Esophagus (tissue), 2 donors: ENCODE data around the gene FBN2. TPM values are rescaled to one million over a fixed set of nuclear protein-coding genes. Genes with fewer than 3 reads are reported as not detected.

Experiments
- H3K27ac ChIP-seq, 2 donors: one replicate each; pipeline ENCODE4 v1.5.1; 2013; ENCODE audit warnings: low read depth in 2 of 2, mild to moderate bottlenecking in 2 of 2, inconsistent platforms in 1 of 2, low read length in 1 of 2, moderate library complexity in 1 of 2
- H3K27me3 ChIP-seq, 2 donors: one replicate each; pipeline ENCODE4 v1.6.1; 2013; ENCODE audit warnings: low read length in 2 of 2, control low read depth in 1 of 2, mild to moderate bottlenecking in 1 of 2; ENCODE audit not compliant: insufficient read depth in 2 of 2, control insufficient read depth in 1 of 2
- H3K36me3 ChIP-seq, 2 donors: one replicate each; pipeline ENCODE4 v1.6.1; 2013; ENCODE audit warnings: low read length in 1 of 2; ENCODE audit not compliant: control insufficient read depth in 2 of 2, insufficient read depth in 2 of 2
- H3K4me1 ChIP-seq, 2 donors: one replicate each; pipeline ENCODE4 v1.6.1; 2013; ENCODE audit warnings: low read length in 1 of 2; ENCODE audit not compliant: control insufficient read depth in 2 of 2, insufficient read depth in 2 of 2
- H3K4me3 ChIP-seq, 2 donors: one replicate each; pipeline ENCODE4 v1.5.1; 2013; ENCODE audit warnings: low read length in 2 of 2, mild to moderate bottlenecking in 2 of 2, low read depth in 1 of 2, moderate library complexity in 1 of 2
- H3K9me3 ChIP-seq, 2 donors: one replicate each; pipeline ENCODE4 v1.6.1; 2013; ENCODE audit warnings: mild to moderate bottlenecking in 2 of 2, low read depth in 1 of 2, low read length in 1 of 2, moderate library complexity in 1 of 2; ENCODE audit not compliant: control insufficient read depth in 2 of 2, insufficient read depth in 1 of 2
- WGBS, 2 donors: extraction: QIAGEN DNeasy Blood & Tissue Kit; methylation state at CpG; one replicate each; pipeline ENCODE4 v1.1.7; 2013; 5-methylcytosine and 5-hydroxymethylcytosine counted together
- polyA plus RNA-seq, 2 donors: library from polyadenylated mRNA; stranded (reverse); fragments of 200-250 nt; gene quantifications; one replicate each; pipeline ENCODE4 v1.2.3, GENCODE V29; 2013
- donor health status: healthy with polysubstance abuse.
- donor health status: Bipolar disorder and iron deficiency.

FBN2 gene
- polyA plus RNA-seq, 2 donors, result 0.09 to 0.14 TPM

DNA sequence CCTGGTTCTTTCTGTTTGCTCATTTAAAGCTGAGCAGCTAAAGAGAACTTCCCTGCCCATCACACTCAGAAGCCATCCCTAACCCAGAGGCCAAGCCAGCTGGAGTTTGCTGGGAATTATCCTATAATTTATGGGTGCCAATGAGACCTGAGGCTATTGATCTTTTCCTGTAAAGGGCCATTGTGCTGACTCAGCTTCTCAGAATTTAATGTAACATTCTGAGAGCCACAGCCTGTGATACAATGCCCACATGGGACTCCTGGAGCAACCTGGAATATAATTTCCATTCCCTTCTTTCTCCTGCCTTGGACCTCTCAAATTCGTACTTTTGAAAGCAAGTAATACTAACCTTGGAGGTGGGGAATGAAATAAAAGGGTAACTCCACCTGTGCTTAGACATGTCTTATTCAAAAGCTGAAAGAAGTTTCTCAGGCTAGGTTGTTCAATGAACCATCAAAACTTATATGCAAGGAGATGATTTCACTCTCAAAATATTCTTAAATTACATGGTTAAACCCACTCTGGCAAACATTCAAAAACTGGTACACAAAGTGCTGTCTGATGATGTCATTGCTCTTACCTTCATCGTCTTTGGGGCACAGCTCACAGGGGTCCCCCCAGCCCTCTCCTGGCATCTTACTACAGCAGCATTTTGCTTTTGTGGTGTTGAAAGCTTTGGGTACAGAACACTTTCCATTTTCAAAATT, 247.7 kb downstream of the FBN2 start:
- WGBS, 2 donors, result 44 to 47% methylated on average over 2 of the region's 2 CpGs
- Histone ChIP-seq H3K27ac (no peak overlapping the region), H3K27me3 (no peaks in the 10 kb centered on the region), H3K9me3 (no peaks in the 10 kb centered on the region), H3K4me3 (no peak overlapping the region), H3K4me1 (no peaks in the 10 kb centered on the region), H3K36me3 (no peaks in the 10 kb centered on the region)

DNA sequence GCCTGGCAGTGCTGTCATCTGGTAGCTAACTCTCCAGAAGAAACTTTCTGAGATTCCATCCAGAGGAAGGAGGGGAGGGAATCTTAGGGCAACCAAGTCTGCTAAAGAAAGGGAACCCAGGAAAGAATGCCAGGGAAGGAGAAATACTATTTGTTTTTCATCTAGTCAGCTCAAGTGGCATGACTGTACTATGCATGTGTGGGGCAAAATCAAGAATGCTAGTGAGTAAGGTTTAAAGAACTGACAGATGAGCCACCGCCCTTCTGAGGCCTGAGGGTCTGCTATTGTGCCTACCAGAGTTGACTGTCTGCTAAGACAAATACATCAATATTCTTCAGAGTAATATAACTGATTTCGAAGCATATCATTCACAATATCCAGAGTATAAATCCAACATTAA, 250.3 kb downstream of the FBN2 start:
- no peak overlapping the region for H3K4me3 ChIP-seq
- H3K36me3 ChIP-seq, result no peaks in the 10 kb centered on the region
- H3K27ac ChIP-seq, result no peak overlapping the region
- H3K4me1 ChIP-seq, result no peaks in the 10 kb centered on the region
- no peaks in the 10 kb centered on the region for H3K27me3 ChIP-seq
- H3K9me3 ChIP-seq, result no peaks in the 10 kb centered on the region
- WGBS, 2 donors, result 76 to 87% methylated on average over 2 of the region's 2 CpGs

DNA sequence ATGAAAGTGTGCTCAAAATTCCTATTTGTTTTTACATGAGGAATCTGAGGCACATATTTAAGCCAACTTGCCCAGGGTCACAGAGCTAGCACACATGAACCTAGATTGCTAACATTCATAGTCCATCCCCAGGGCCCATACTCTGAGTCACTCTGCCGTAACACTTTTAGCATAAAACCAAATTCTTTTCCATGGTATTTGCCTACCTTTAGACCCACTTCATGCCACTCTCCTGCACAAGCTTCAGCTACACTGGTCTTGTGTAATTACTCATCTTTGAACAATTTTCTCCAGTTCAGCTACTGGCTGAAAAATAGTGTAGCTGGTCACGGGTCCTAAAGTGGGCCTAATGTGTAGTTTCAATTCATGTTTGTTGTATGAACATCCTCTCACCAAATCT, 253.8 kb downstream of the FBN2 start:
- whole genome bisulfite sequencing, 2 donors, result 91 to 92% methylated on average over 2 of the region's 2 CpGs

DNA sequence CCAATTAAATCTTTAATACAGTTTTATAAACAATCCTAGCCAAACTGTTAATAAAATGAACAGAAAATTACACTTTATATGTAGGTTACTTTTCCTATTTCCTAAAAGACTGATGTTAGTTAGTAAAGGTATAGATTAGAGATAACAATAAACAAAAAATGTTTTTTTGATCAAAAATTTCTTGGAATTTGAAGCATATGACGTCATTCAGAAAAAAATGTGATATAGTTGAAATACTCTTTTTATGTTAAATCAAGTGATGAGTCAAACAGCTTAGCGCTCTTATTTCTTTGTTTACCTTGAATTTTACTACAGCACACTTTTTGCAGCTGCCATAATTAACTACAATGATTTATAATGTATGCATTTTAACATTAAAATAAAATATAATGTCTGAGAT, 258.7 kb downstream of the FBN2 start:
- H3K4me1 ChIP-seq, result no peaks in the 10 kb centered on the region
- H3K36me3 ChIP-seq, result no peaks in the 10 kb centered on the region
- H3K9me3 ChIP-seq, result no peaks in the 10 kb centered on the region
- no peak overlapping the region for H3K4me3 ChIP-seq
- WGBS, 2 donors, result 26 to 55% methylated on average over 2 of the region's 2 CpGs
- H3K27me3 ChIP-seq, result no peaks in the 10 kb centered on the region
- no peak overlapping the region for H3K27ac ChIP-seq

More for the DNA sequence above, 253.8 kb downstream of the FBN2 start:
- no peaks in the 10 kb centered on the region for H3K27me3 ChIP-seq
- H3K4me3 ChIP-seq, result no peak overlapping the region
- no peak overlapping the region for H3K27ac ChIP-seq
- no peaks in the 10 kb centered on the region for H3K9me3 ChIP-seq
- H3K36me3 ChIP-seq, result no peaks in the 10 kb centered on the region
- no peaks in the 10 kb centered on the region for H3K4me1 ChIP-seq

DNA sequence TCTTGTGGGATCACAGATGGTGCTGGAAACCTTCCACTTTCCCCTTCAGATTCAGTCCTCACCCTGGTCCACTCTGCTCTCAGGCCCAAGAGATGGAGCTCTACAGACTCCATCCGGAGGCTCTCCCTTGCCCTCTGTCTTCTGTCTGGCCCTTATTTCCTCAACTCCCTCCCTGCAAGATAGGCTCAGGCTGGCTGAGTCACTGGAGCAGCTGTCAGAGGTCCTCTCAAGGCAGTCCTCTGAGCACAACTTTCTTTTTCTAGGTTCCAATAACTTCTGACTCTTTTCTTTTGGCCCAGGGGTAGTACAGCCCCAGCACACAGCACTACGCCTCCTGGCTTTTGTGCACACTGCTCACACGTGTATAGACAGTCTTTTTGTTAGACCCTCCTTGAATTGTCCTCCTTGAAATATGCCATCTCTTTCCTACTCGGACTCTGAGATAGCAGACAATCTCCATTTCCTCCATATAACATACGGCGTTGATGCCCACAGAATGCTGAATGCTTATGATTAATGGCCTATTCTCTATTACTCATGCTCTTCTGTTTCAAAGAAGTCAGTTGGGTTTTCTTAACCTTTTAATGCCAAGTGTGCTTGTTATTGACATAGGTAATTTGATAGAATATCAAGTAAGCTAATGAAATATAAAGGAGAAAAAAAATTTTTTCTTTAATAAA, 261.4 kb downstream of the FBN2 start:
- Histone ChIP-seq H3K4me1 (no peaks in the 10 kb centered on the region), H3K27ac (no peak overlapping the region), H3K27me3 (no peaks in the 10 kb centered on the region), H3K4me3 (no peak overlapping the region), H3K36me3 (no peaks in the 10 kb centered on the region), H3K9me3 (no peaks in the 10 kb centered on the region)
- WGBS, 2 donors, result 54 to 61% methylated on average over 6 of the region's 6 CpGs

DNA sequence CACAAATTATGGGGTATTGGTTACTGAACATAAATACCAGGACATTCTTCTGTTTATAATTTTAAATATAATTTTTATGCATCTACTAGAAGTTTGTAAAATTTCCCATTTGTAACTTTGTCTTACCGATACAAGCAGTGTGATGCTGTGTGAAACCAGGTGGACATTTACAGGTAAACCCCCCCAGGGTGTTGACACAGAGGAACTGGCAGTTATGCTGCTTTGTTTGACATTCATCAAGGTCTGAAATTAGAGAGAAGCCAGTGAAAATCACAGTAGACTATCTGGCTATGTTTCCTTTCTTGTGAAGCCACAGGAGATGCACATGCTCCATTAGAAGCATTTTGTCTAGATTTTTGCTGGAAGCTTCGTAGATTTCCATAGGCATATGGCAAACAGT, 263.6 kb downstream of the FBN2 start:
- no peak overlapping the region for H3K27ac ChIP-seq
- H3K27me3 ChIP-seq, result no peaks in the 10 kb centered on the region
- no peaks in the 10 kb centered on the region for H3K9me3 ChIP-seq
- no peaks in the 10 kb centered on the region for H3K4me1 ChIP-seq
- no peaks in the 10 kb centered on the region for H3K36me3 ChIP-seq
- no peak overlapping the region for H3K4me3 ChIP-seq
- WGBS, 2 donors, result 81 to 89% methylated on average over 2 of the region's 2 CpGs

DNA sequence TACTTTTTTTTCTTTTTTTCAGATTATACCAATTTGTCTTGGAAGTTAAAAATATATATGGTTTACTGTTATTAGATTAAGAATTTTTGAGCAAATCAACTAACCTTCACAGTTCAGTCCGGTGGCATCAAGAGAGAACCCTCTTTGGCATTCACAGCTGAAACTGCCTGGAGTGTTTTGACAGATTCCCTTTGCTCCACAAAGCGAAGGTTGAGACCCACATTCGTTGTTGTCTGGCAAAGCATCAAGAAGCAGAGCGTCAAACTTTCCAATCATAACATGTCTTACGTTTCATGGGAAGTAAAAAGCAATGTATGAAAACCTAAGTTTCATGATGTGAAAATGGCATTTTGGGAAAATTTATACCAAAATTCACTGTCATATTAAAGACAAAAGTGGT, 264.3 kb downstream of the FBN2 start:
- no peaks in the 10 kb centered on the region for H3K27me3 ChIP-seq
- no peaks in the 10 kb centered on the region for H3K9me3 ChIP-seq
- no peak overlapping the region for H3K4me3 ChIP-seq
- H3K4me1 ChIP-seq, result no peaks in the 10 kb centered on the region
- 71 to 76% methylated on average over 5 of the region's 5 CpGs for WGBS, 2 donors
- H3K27ac ChIP-seq, result no peak overlapping the region
- no peaks in the 10 kb centered on the region for H3K36me3 ChIP-seq

DNA sequence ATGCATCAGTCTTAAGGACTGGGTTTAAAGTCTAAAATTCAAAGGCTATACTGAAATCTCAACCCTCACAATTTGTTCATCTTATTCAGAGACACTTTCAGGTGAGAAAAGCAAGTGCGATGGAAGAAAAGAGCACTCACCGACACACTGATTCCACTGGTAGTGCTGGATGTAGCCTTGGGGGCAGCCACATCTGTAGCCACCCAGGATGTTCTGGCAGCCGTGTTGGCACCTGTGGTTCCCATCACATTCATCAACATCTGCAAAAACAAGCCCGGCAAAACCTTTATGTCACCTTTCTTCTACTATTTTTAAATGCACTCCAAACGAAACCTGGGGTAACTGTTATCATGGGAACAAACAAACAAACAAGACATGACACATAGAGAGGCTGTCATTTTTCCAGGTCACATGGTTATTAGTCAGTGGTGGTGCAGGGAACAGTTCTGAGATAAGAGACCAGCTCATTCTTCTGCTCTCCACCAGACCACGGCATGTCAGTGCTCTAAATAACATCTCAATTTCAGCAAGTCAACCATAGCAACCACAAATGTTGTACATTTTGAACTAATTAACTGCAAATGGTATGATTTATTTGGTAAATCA, 266.1 kb downstream of the FBN2 start:
- Histone ChIP-seq H3K27ac (no peak overlapping the region), H3K4me1 (no peaks in the 10 kb centered on the region), H3K9me3 (no peaks in the 10 kb centered on the region), H3K27me3 (no peaks in the 10 kb centered on the region), H3K36me3 (no peaks in the 10 kb centered on the region), H3K4me3 (no peak overlapping the region)
- 43 to 48% methylated on average over 6 of the region's 6 CpGs for WGBS, 2 donors

DNA sequence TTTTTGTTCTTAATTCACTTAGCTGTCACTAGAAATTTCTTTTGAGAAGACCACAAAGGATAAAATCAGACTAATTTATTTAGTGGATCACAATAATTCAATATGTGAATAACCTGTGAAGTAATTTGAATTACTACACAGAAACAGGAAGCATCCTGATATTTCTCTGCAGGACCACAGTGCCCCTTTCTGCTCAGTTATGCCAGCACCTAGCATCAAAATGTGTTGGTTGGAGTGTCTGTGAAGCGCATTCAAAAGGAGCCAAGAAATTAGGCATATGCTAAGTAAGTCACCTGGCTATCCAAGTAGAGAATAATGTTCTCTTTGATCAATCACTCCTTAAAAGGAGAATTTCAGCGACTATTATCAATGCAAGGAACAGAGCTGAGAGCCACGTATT, 267.0 kb downstream of the FBN2 start:
- WGBS, 2 donors, result 79 to 86% methylated on average over 3 of the region's 3 CpGs
- no peaks in the 10 kb centered on the region for H3K36me3 ChIP-seq
- no peaks in the 10 kb centered on the region for H3K4me1 ChIP-seq
- H3K27ac ChIP-seq, result no peak overlapping the region
- no peak overlapping the region for H3K4me3 ChIP-seq
- H3K9me3 ChIP-seq, result no peaks in the 10 kb centered on the region
- H3K27me3 ChIP-seq, result no peaks in the 10 kb centered on the region
